Esophagus squamous epithelium (tissue), 5 donors: Measurements from ENCODE around the gene HOXD9. TPM values are rescaled to one million over a fixed set of nuclear protein-coding genes. Genes with fewer than 3 reads are reported as not detected.

Source experiments
- DNase-seq: peaks from one replicate; lab custom pipeline; 2025; lab: John Stamatoyannopoulos, UW
- H3K27ac ChIP-seq, 4 donors: fragments of 200-600 bp; sonication (generic); one replicate each; pipeline ENCODE4 v1.5.1; 2016 to 2019; ENCODE audit warnings: mild to moderate bottlenecking in 1 of 4
- H3K27me3 ChIP-seq, 4 donors: fragments of 200-600 bp; sonication (generic); 1 replicate in 3 of 4; 2 replicates in 1 of 4; pipeline versions ENCODE4 v1.5.1 to v1.6.0; 2017 to 2021; ENCODE audit warnings: antibody characterized with exemption in 1 of 4
- H3K36me3 ChIP-seq, 3 donors: fragments of 200-600 bp; sonication (generic); one replicate each; pipeline ENCODE4 v1.5.1; 2016 to 2019
- H3K4me1 ChIP-seq, 3 donors: fragments of 200-600 bp; sonication (generic); one replicate each; pipeline ENCODE4 v1.5.1; 2017 to 2019
- H3K4me3 ChIP-seq, 4 donors: fragments of 200-600 bp; sonication (generic); 1 replicate in 3 of 4; 2 replicates in 1 of 4; pipeline ENCODE4 v1.5.1; 2016 to 2019; ENCODE audit warnings: mild to moderate bottlenecking in 2 of 4, moderate library complexity in 1 of 4
- H3K9me3 ChIP-seq, 3 donors: fragments of 200-600 bp; sonication (generic); one replicate each; pipeline ENCODE4 v1.5.1; 2016 to 2019
- POLR2A ChIP-seq, 4 donors: fragments of 450-650 bp; IDR thresholded peaks; one replicate each; pipeline ENCODE4 v1.6.1; 2017; ENCODE audit warnings: antibody characterized with exemption in 4 of 4, mild to moderate bottlenecking in 4 of 4, moderate library complexity in 3 of 4
- WGBS, 2 donors: methylation state at CpG; one replicate each; pipeline ENCODE4 v1.1.5; 2018; 5-methylcytosine and 5-hydroxymethylcytosine counted together
- intact Hi-C: fragments of 100-400 bp; cut with DNase I; formaldehyde crosslinking; loops from one replicate; pipeline ENCODE4 v1.15.0; 2022
- total RNA-seq, 4 donors: library from RNA; depleted of rRNA; stranded (reverse); fragments of >200 nt; gene quantifications; one replicate each; pipeline ENCODE4 v1.1.0, GENCODE V29; 2016
- TF ChIP-seq, protein P1 (sequence below), 6 experiments: fragments of 450-650 bp in 4 of 6; fragments of 200-600 bp in 2 of 6; sonication (generic) in 2 of 6; IDR thresholded peaks; one replicate each; pipeline ENCODE4 v1.5.1; 2016 to 2019; ENCODE audit warnings: antibody characterized with exemption in 6 of 6, mild to moderate bottlenecking in 4 of 6, moderate library complexity in 4 of 6
- donor health status: DM: yes; HTN: yes; CAD: no.

HOXD9 gene
- total RNA-seq, 4 donors from 2014 or later, result 0.61 to 3.4 TPM; not detected in 2

DNA sequence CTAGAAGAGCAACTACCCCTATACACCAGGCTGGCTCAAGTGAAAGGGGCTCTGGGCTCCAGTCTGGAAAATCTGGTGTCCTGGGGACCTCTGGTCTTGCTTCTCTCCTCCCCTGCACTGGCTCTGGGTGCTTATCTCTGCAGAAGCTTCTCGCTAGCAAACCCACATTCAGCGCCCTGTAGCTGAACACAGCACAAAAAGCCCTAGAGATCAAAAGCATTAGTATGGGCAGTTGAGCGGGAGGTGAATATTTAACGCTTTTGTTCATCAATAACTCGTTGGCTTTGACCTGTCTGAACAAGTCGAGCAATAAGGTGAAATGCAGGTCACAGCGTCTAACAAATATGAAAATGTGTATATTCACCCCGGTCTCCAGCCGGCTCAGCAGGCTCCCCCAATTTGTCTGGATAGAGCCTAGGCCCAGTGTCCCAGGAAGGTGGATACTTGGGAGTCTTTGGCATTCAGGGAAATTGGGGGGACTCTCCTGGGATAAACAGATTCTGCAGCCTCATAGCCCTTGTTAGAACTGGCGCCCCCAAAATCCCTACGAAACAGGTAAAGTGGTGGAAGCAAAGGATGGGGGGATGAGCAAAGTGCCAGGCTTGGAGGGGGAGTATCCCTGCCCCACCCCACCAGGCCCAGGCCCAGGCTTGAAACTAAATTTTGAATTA, 26.4 kb downstream of the HOXD9 start:
- no peak overlapping the region for H3K27ac ChIP-seq
- no peaks in the 10 kb centered on the region for H3K36me3 ChIP-seq
- peaks cover 0 to 8% (median 0%) of the 10 kb centered on the region in 3 donors for H3K9me3 ChIP-seq
- intact Hi-C loops, result loop anchor here (10.0 kb wide), 1 partner anchor 306 kb away; no protein-coding TSS in a partner anchor
- no peak overlapping the region for H3K4me3 ChIP-seq
- DNase-seq, result no peak
- WGBS, 2 donors, result 24 to 35% methylated on average over 7 to 10 of the region's 11 CpGs
- TF ChIP-seq POLR2A (IDR thresholded peaks at IDR 0.05), result no peak
- TF ChIP-seq, protein P1, sequence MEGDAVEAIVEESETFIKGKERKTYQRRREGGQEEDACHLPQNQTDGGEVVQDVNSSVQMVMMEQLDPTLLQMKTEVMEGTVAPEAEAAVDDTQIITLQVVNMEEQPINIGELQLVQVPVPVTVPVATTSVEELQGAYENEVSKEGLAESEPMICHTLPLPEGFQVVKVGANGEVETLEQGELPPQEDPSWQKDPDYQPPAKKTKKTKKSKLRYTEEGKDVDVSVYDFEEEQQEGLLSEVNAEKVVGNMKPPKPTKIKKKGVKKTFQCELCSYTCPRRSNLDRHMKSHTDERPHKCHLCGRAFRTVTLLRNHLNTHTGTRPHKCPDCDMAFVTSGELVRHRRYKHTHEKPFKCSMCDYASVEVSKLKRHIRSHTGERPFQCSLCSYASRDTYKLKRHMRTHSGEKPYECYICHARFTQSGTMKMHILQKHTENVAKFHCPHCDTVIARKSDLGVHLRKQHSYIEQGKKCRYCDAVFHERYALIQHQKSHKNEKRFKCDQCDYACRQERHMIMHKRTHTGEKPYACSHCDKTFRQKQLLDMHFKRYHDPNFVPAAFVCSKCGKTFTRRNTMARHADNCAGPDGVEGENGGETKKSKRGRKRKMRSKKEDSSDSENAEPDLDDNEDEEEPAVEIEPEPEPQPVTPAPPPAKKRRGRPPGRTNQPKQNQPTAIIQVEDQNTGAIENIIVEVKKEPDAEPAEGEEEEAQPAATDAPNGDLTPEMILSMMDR (IDR thresholded peaks at IDR 0.05), result no peak
- peaks cover 10 to 100% (median 38%) of the 10 kb centered on the region in 4 donors for H3K27me3 ChIP-seq
- H3K4me1 ChIP-seq, result peaks cover 4 to 35% (median 16%) of the 10 kb centered on the region in 3 donors

DNA sequence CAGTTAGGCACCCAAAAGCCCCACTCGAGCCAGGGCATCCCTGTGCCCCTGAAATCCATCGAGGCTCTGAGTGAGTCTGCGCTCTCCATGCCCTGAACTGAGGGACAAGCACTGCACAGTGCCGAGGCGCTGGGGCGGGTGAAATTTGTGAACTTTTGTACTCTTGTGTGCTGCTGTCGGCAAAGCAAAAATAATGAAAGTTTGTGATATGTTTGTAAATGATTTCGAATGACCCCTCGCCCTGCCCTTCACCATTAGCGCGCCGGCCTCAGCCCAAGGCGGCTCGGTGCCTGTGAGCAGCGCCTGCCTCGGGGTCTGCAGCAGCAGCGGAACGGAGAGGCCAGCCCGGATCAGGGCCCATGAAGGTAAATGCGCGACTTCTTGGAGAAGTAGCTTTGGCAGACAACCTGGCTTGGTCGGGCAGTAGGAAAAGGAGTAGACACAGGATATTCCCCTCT, 27.0 kb downstream of the HOXD9 start:
- peaks cover 4 to 35% (median 16%) of the 10 kb centered on the region in 3 donors for H3K4me1 ChIP-seq
- no peak overlapping the region for H3K27ac ChIP-seq
- intact Hi-C loops, result loop anchor here (10.0 kb wide), 1 partner anchor 305 kb away; no protein-coding TSS in a partner anchor
- 47 to 57% methylated on average over 22 of the region's 22 CpGs for WGBS, 2 donors
- DNase-seq, result no peak
- H3K9me3 ChIP-seq, result peaks cover 0 to 8% (median 0%) of the 10 kb centered on the region in 3 donors
- no peak overlapping the region for H3K4me3 ChIP-seq
- no peaks in the 10 kb centered on the region for H3K36me3 ChIP-seq
- TF ChIP-seq, protein P1 (IDR thresholded peaks at IDR 0.05), result no peak
- TF ChIP-seq POLR2A (IDR thresholded peaks at IDR 0.05), result no peak
- H3K27me3 ChIP-seq, result peaks cover 10 to 100% (median 40%) of the 10 kb centered on the region in 4 donors

DNA sequence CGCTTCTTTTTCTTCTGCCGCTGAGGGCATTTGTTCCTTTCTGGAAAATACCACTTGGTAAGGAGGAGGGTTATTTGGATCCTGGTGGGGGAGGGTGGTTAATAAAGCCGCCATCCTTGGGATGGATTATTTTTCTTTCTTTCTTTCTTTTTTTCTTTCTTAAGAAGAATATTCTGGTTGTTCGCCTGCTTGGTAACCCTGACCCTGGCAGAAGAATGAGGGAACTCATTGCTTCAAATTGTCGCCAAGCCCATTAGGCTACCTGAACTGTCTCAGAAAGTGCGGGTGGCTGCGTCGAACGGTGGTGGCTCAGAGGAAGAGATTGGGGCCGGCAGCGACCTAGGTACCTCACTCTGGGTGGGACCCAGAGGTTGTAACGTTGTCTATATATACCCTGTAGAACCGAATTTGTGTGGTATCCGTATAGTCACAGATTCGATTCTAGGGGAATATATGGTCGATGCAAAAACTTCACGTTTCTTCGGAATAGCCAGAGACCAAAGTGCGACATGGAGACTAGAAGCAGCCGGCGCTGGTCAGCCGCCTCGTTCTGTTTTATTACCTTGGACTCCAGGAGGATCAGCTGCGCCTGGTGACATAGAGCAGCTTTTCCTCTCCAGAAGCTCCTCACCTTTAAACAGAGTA, 27.5 kb downstream of the HOXD9 start:
- WGBS, 2 donors, result 31 to 56% methylated on average over 17 to 22 of the region's 24 CpGs
- no peak overlapping the region for H3K27ac ChIP-seq
- peaks cover 4 to 35% (median 16%) of the 10 kb centered on the region in 3 donors for H3K4me1 ChIP-seq
- TF ChIP-seq, protein P1 (IDR thresholded peaks at IDR 0.05), result no peak
- no peak for TF ChIP-seq POLR2A (IDR thresholded peaks at IDR 0.05)
- H3K27me3 ChIP-seq, result peaks cover 10 to 100% (median 43%) of the 10 kb centered on the region in 4 donors
- H3K36me3 ChIP-seq, result no peaks in the 10 kb centered on the region
- intact Hi-C loops, result loop anchor here (10.0 kb wide), 1 partner anchor 305 kb away; no protein-coding TSS in a partner anchor
- no peak for DNase-seq
- no peak overlapping the region for H3K4me3 ChIP-seq
- peaks cover 0 to 8% (median 0%) of the 10 kb centered on the region in 3 donors for H3K9me3 ChIP-seq

GRCh38 chr2:176150584-176151441, 28.3 kb downstream of the HOXD9 start:
- H3K9me3 ChIP-seq, result peaks cover 0 to 8% (median 0%) of the 10 kb centered on the region in 3 donors
- H3K4me3 ChIP-seq, result no peak overlapping the region
- no peaks in the 10 kb centered on the region for H3K36me3 ChIP-seq
- intact Hi-C loops, result no loop called here
- WGBS, 2 donors, result 25 to 27% methylated on average over 2 of the region's 14 CpGs
- H3K4me1 ChIP-seq, result peaks cover 4 to 35% (median 16%) of the 10 kb centered on the region in 3 donors
- no peak overlapping the region for H3K27ac ChIP-seq
- DNase-seq, result no peak
- TF ChIP-seq, protein P1 (IDR thresholded peaks at IDR 0.05), result no peak
- no peak for TF ChIP-seq POLR2A (IDR thresholded peaks at IDR 0.05)
- H3K27me3 ChIP-seq, result peaks cover 10 to 100% (median 47%) of the 10 kb centered on the region in 4 donors
